NCI-H460 (cell line): Measurements from ENCODE around the gene TMEM171. TPM values are rescaled to one million over a fixed set of nuclear protein-coding genes. Genes with fewer than 3 reads are reported as not detected.

Experiments
- DNase-seq: peaks from one replicate; pipeline ENCODE4 v3.0.0-alpha.2; 2016; ENCODE audit warnings: low read depth; ENCODE audit errors: extremely low read depth
- total RNA-seq: library from RNA; depleted of rRNA; stranded (reverse); fragments of >200 nt; shearing (Covaris generic); gene quantifications from 2 replicates; pipeline ENCODE4 v1.2.3, GENCODE V29; 2014

TMEM171 gene
- total RNA-seq, 1 experiment from 2014 or later, result 0.64 TPM

DNA sequence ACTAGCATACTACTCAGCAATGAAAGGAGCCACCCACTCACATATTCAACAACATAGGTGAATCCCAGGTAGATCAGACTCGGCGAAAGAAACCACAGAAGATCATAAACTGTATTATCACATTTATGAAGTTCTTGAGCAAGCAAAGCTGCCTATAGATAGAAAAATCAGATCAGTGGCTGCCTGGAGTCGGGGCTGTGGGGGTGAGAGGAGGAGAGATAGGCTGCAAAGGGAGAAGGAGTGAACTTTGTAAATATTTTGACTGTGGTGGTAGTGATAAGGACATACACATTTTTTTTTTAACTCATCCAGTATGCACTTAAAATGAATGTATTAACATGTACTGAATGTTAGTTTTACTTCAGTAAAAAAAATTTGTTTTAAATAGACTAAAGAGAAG lies 29.2 kb downstream of the TMEM171 start:
- DNase-seq, result no peak

DNA sequence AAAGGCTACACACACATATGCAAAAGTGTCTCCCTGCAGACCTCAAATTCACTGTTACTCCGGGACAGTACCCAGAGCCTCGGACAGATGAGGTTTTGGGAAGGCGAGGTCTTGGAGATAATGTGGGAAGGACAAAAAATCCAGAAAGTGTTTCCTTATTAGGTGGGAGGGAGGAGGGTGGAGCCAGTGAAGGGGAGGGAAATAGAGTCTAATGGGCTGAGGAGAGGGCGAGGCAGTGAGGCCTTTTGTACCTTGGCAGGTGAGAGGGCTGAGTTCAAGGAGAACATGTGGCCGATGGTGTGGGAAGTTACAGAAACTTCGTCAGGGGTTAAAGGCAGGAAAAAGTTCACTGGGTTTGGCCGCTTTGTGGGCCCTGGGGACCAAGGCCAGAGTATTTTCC lies 30.5 kb downstream of the TMEM171 start:
- no peak for DNase-seq

DNA sequence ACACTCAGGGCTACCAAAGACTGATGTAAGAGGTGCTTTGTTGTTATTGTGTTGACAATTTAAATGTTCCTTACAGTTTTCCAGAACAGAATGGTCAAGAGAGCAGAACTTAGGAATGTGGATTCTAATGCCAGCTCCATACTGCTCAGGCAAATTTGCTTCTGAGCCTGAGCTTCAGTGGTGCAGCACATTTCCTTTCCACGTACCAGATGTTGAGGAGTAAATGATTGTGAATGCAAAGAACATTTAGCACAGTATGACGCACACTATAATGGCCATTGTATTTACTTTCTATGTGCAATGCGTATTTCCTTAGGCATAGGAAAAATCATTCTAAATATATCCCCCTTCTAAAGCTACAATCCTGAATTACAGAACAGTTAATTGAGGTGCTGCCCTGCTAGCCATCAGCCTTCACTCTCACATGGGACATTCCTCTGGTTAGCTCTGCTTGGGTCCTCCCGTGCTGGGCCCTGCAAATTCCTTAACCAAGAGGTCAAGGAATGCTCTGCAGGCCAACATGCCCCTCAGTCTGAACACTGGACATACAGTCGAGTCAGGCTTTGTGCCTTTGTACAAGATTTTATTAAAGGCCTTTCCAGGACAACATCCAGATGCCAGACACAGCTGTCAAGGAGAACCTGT lies 31.5 kb downstream of the TMEM171 start:
- no peak for DNase-seq

- no peak for DNase-seq
These were observed 32.3 kb downstream of the TMEM171 start for GRCh38 chr5:73152411-73153388.

- no peak for DNase-seq
These were observed 33.1 kb downstream of the TMEM171 start for GRCh38 chr5:73153513-73153912.

GRCh38 chr5:73154208-73155006 lies 34.0 kb downstream of the TMEM171 start:
- DNase-seq, result no peak

- no peak for DNase-seq
These were observed 35.2 kb downstream of the TMEM171 start for GRCh38 chr5:73155271-73156222.

DNA sequence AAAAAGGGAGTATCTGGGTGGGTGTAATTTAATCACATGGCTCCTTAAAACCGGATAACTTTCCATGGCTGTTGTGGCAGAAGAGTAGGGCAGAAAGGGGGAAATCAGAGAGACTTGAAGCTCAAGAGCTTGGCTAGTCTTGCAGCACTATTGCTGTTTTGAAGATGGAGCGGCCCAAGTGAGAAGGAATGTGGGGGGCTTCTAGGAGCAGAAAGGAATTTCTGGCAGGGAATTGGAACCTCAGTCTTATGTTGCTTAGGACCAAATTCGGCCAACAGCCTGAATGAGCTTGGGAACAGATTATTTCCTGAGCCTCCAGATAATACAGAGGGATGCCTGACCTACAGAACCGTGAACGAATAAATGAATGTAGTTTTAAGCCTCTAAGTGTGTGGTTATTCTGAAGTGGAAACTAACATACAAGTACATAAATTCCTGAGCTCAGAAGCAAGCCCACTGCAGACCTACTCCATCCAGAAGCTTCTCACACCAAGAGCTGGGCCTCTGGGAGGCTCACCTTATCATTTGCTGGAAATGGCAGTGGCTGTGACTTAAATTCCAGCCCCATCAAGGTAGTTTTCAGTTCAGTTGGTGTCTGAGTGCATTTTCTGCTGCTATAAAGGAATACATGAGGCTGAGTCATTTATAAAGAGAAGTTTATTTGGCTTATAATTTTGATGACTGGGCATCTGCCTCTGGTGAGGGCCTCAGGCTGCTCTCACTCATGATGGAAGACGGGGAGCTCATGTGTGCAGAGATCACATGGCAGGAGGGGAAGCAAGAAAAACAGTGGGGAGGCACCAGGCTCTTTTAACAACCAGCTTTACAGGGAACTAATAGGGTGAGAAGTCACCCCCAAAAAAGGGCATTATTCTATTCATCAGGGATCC lies 37.3 kb downstream of the TMEM171 start:
- DNase-seq, result no peak

DNA sequence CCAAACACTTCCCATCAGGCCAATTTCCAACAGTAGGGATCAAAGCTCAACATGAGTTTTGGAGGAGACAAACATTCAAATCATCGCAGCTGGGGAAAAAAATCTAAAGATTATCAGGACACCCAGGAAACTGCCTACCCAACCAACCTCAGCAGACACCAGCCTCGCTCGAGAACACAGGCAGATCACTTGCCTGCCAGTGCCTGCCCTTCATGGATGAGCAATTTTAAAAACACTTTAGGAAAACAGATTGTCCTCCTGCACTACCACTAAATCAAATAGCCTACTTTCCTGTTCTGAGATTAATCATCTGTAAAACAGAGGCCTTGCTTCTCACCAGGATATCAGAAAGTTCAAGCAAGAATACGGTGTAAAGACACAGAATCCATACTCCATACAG lies 37.9 kb downstream of the TMEM171 start:
- no peak for DNase-seq

GRCh38 chr5:73160239-73160671 lies 39.9 kb downstream of the TMEM171 start:
- no peak for DNase-seq

DNA sequence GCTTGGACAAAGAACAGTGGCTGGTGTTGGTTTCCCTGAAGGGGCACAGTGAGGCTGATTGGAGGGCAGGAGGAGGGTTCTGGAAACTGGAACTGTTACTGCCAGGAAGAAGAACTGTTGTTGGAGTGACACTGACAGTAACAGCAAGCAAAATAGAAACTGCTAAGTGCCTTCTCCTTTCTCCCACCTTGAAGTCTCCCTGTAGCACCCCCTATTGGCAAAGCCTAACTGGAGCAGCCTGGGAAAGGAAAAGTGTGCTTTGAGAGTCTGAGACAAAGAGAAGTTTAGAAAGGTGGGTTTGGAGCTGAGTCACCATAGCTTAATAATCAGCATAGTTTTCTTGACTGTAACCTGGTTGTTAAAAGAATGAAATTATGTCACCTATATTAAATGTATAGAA lies 50.1 kb downstream of the TMEM171 start:
- DNase-seq, result peak; percentile 21

- no peak for DNase-seq
These were observed 51.1 kb downstream of the TMEM171 start for GRCh38 chr5:73171495-73171894.

- DNase-seq, result no peak
These were observed 52.6 kb downstream of the TMEM171 start, which contains the start of gene TMEM174 for GRCh38 chr5:73172951-73173350. Gene TMEM174, plus strand, starts transcription at chr5:73173193. Its CDS starts 51 bp downstream, at chr5:73173244.

DNA sequence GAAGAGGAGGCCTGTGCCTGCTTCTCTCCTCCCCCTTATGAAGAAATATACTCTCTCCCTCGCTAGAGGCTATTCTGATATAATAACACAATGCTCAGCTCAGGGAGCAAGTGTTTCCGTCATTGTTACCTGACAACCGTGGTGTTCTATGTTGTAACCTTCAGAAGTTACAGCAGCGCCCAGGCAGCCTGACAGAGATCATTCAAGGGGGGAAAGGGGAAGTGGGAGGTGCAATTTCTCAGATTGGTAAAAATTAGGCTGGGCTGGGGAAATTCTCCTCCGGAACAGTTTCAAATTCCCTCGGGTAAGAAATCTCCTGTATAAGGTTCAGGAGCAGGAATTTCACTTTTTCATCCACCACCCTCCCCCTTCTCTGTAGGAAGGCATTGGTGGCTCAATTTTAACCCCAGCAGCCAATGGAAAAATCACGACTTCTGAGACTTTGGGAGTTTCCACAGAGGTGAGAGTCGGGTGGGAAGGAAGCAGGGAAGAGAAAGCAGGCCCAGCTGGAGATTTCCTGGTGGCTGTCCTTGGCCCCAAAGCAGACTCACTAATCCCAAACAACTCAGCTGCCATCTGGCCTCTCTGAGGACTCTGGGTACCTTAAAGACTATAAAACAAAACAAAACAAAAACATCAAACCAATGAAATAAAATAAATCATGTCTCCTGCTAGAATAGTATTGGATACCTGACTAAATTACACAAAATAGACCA lies 53.9 kb downstream of the TMEM171 start:
- no peak for DNase-seq

DNA sequence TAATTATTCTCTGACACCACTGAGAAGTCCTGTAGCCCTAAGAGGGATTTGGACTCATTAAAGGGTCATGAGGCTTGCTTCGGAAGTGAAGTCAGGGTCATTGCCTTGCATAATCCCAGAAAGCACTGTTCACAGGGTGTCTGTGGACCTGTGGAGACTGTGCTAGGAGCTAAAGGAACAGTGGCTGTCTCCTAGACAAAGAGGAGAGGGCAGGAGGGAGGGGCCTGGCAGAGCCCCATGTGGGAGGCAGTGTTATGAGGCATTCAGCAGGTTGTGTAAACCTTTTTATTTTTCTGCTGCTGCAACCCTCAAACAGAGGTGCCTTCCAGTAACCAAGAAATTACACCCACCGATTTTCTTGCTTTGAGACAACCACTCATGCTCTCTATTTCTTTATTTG lies 55.9 kb downstream of the TMEM171 start:
- no peak for DNase-seq

DNA sequence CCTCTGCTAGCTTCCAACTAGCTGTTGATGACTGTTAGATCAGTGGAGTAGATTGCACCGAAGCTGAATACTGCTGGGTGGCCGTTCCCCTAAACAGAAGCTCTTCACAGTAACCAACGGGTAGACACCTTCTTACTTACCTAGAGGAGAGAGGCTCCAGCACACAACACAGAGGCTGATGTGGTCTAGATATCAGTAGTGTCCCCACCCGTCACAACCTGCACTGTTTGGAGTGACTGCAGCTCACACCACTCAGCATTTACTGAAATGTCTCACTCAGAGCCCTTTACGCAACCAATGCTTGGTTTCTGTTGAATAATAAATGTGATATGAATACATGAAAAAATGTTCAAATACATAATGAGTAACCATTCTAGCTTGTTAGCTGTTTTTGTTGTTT lies 57.9 kb downstream of the TMEM171 start:
- no peak for DNase-seq

- no peak for DNase-seq
These were observed 59.4 kb downstream of the TMEM171 start for GRCh38 chr5:73179730-73180129.

- no peak for DNase-seq
These were observed 60.2 kb downstream of the TMEM171 start for GRCh38 chr5:73180566-73180965.
